Endothelial cell (in vitro differentiated cells): ENCODE data around the gene CFAP77. TPM values are rescaled to one million over a fixed set of nuclear protein-coding genes. Genes with fewer than 3 reads are reported as not detected.

Source experiments
- DNase-seq: peaks from one replicate; pipeline ENCODE4 v3.0.0; 2021; ENCODE audit warnings: low spot score
- H3K27ac Mint-ChIP-seq: one replicate; pipeline ENCODE4 v1.8.0; 2021; ENCODE audit warnings: mixed read lengths, inconsistent platforms; ENCODE audit not compliant: unreplicated experiment
- H3K27me3 Mint-ChIP-seq: one replicate; pipeline ENCODE4 v1.8.0; 2021; ENCODE audit warnings: mild to moderate bottlenecking, moderate library complexity, mixed read lengths, inconsistent platforms; ENCODE audit not compliant: unreplicated experiment
- H3K36me3 Mint-ChIP-seq: one replicate; pipeline ENCODE4 v1.8.0; 2021; ENCODE audit warnings: mild to moderate bottlenecking, low read depth, mixed read lengths, inconsistent platforms; ENCODE audit not compliant: unreplicated experiment
- H3K4me1 Mint-ChIP-seq: one replicate; pipeline ENCODE4 v1.8.0; 2021; ENCODE audit warnings: mild to moderate bottlenecking, mixed read lengths, inconsistent platforms; ENCODE audit not compliant: unreplicated experiment
- H3K4me3 Mint-ChIP-seq: one replicate; pipeline ENCODE4 v1.8.0; 2021; ENCODE audit warnings: mild to moderate bottlenecking, mixed read lengths, inconsistent platforms; ENCODE audit not compliant: unreplicated experiment
- H3K9me3 Mint-ChIP-seq: one replicate; pipeline ENCODE4 v1.8.0; 2021; ENCODE audit warnings: mixed read lengths, inconsistent platforms; ENCODE audit not compliant: unreplicated experiment
- total RNA-seq: library from RNA; stranded (reverse); fragmentation: NEBNext Ultra II Directional; extraction: Animal tissue kit (Norgen Biotek cat#: 25700); gene quantifications from one replicate; pipeline ENCODE4 v1.2.1, GENCODE V29; 2021; ENCODE audit not compliant: unreplicated experiment
- TF ChIP-seq, protein P1 (sequence below): fragments of 200-600 bp; sonication (generic); IDR thresholded peaks from one replicate; pipeline ENCODE4 v1.5.0; 2021; ENCODE audit warnings: antibody characterized with exemption; ENCODE audit not compliant: unreplicated experiment

The CFAP77 gene
- total RNA-seq, 1 donor from 2014 or later: 3.7 TPM

DNA sequence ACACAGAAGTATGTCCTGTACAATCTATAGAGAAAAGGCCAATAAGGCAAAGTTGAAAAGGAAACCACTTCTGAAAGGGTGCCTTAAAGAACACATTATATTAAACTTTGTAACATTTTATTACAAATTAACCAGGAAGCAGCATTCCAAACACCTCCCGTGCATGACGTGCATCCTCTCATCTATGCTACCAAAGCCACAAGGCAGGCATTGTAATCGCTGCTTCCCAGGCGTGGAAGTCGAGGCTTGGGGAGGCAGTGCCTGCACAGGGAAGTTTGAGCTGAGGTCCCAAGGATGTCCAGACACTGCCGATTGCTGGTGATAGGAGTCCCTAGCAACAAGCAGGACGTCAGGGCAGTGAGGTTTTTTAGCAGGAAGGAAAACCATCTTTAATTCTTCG is 128.1 kb downstream of the CFAP77 start:
- TF ChIP-seq, protein P1, sequence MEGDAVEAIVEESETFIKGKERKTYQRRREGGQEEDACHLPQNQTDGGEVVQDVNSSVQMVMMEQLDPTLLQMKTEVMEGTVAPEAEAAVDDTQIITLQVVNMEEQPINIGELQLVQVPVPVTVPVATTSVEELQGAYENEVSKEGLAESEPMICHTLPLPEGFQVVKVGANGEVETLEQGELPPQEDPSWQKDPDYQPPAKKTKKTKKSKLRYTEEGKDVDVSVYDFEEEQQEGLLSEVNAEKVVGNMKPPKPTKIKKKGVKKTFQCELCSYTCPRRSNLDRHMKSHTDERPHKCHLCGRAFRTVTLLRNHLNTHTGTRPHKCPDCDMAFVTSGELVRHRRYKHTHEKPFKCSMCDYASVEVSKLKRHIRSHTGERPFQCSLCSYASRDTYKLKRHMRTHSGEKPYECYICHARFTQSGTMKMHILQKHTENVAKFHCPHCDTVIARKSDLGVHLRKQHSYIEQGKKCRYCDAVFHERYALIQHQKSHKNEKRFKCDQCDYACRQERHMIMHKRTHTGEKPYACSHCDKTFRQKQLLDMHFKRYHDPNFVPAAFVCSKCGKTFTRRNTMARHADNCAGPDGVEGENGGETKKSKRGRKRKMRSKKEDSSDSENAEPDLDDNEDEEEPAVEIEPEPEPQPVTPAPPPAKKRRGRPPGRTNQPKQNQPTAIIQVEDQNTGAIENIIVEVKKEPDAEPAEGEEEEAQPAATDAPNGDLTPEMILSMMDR: no peak
- Mint-ChIP-seq H3K27me3 (no peaks in the 10 kb centered on the region), H3K27ac (no peak overlapping the region), H3K9me3 (no peaks in the 10 kb centered on the region), H3K4me1 (no peaks in the 10 kb centered on the region), H3K36me3 (no peaks in the 10 kb centered on the region), H3K4me3 (no peak overlapping the region)
- DNase-seq: no peak

DNA sequence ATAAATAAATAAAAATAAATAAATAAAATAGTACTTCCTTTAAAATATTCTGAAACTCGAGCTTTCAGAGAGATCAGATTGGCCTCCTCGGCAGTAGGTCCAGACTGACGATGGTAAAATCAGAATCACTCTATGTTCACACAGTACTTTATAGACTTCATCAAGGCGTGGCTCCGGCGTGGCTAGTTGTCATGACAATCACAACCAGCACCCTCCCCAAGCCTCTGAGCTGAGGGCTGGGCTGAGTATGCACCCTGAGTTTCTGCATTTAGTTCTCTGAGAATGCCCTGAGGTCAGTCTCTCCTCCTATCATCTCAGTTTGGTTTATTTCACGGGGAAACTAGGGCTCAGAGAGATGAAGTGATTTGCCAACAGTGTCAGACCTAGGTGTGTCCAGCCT is 129.1 kb downstream of the CFAP77 start:
- TF ChIP-seq, protein P1: no peak
- Mint-ChIP-seq H3K4me3 (no peak overlapping the region), H3K9me3 (no peaks in the 10 kb centered on the region), H3K27me3 (peaks cover 1% of the 10 kb centered on the region), H3K4me1 (peaks cover 7% of the 10 kb centered on the region), H3K27ac (no peak overlapping the region), H3K36me3 (no peaks in the 10 kb centered on the region)
- DNase-seq: no peak

DNA sequence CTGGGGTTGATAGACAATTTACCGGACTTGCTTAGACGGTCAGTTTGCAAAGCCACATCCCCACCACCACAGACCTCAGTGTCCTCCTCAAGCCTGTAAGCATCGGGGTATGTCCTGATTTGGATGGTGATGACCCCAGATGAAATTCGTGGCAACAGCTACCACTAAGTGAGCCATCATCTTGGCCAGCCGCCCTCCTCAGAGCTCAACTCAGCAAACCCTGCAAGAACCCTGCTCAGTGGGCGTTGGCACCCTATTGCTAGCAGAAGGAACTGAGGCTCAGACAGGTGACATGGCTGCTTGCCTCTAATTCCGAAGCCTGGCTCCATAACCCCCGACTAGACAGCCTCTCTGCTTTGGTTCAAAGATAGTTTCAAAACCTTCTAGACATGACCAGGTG is 131.0 kb downstream of the CFAP77 start:
- no peak overlapping the region for H3K4me3 Mint-ChIP-seq
- DNase-seq: no peak
- H3K9me3 Mint-ChIP-seq: no peaks in the 10 kb centered on the region
- H3K27me3 Mint-ChIP-seq: peaks cover 1% of the 10 kb centered on the region
- TF ChIP-seq, protein P1: no peak
- H3K4me1 Mint-ChIP-seq: peaks cover 9% of the 10 kb centered on the region
- no peak overlapping the region for H3K27ac Mint-ChIP-seq
- H3K36me3 Mint-ChIP-seq: no peaks in the 10 kb centered on the region

DNA sequence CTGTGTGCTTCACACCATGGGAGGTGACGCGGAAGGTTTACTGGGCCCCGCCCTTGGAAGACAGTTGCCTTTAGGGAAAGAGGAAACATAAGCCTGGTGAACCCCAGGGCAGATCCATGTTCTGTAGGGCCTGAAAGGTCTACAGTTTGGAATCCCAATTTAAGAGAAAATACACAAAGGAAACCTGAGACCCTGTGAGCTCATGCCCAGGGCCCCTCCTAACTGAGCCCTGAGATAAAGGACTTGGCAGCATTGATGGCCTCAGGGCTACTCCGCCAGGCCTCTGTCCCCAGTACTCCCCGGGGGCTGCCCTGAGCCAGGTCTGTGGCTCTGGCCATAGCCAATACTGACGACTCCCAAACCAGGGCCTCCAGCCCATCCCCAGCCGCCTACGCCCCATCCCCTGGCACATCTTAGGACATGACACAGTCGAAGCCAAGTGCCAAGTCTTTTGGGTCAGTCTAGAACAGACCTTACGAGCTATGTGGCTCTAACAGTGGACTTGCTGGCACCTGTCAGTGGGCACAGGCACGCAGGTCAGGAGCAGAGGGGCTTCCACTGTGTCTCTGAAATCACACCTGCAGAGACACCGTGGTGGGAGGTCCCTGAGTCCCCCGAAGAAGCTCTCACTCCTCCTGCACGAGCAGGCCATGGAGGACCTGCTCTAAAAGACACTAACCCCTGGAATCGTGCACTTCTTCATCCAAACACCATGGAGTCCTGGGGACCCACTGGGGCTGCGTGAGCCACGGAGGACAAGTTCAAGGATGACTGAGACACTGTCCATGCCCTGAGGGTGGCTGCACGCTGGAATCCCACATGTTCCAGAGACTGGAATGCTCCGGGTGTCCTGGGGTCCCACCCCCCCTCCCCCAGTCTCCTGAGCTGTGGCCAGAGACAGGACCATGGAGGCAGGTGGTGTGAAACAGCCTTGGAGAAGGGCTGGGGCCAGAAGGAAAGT is 132.1 kb downstream of the CFAP77 start:
- Mint-ChIP-seq H3K27ac (no peak overlapping the region), H3K27me3 (peaks cover 1% of the 10 kb centered on the region), H3K36me3 (no peaks in the 10 kb centered on the region)

More for the DNA sequence above, 132.1 kb downstream of the CFAP77 start:
- Mint-ChIP-seq H3K9me3 (no peaks in the 10 kb centered on the region), H3K4me3 (no peak overlapping the region), H3K4me1 (peaks cover 9% of the 10 kb centered on the region)
- no peak for DNase-seq
- TF ChIP-seq, protein P1: no peak
